ENCODE measurements around the gene FADS1. TPM values are rescaled to one million over a fixed set of nuclear protein-coding genes. Genes with fewer than 3 reads are reported as not detected.
A peak's percentile ranks its signal among the peaks of the same experiment; 100 is the strongest.

FADS1 gene
- total RNA-seq, 2 experiments from 2014 or later: not detected

DNA sequence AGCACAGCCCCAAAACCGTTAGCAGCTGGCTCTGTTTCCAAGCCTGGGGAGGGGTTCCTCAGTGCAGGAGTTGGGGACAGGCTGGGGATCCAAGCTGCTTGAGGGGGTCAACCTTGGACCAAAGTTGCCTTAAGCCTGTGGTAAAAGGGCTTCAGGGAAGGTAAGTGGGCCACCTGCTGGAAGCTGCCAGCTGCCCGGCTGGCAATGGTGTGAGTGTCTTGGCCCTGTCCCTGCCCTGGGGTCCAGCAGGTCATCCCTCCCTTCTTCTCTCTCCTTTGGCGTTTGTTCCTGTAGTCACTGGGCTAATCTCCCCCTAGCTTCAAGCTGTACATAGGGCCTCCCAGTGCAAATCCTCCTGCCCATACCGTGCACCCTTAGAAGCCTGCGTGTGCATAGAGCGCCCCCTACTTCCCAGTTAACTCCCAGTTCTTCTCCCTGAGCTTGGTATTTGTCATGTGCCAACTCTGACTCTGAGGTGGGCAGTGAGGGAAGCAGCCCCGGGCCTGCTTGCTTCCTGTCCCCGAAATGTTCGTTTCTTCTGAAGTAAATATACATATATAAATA lies 28.8 kb downstream of the FADS1 start:
- ChIA-PET POLR2A (no interaction called here), CTCF (ENCODE audit: unreplicated experiment) (no interaction called here)
- Histone ChIP-seq H4K20me1 (ENCODE audit: insufficient read depth, low read length) (no peaks in the 10 kb centered on the region), H3K79me2 (ENCODE audit: insufficient read depth, low read depth, low read length) (peaks cover 20% of the 10 kb centered on the region), H3K27ac (ENCODE audit: low read depth, low read length, poor library complexity, severe bottlenecking) (no peak overlapping the region), H3K36me3 (ENCODE audit: insufficient read depth, low read length) (peaks cover 57% of the 10 kb centered on the region), H3K9me2 (ENCODE audit: insufficient read depth, low read length) (no peaks in the 10 kb centered on the region), H3K4me1 (ENCODE audit: insufficient read depth, low read length, poor library complexity, severe bottlenecking) (peaks cover 6% of the 10 kb centered on the region), H3K4me2 (ENCODE audit: low read length) (no peak overlapping the region), H3K9me3 (ENCODE audit: low read length) (no peaks in the 10 kb centered on the region), H3K4me3 (ENCODE audit: low read depth, low read length, poor library complexity, severe bottlenecking) (no peak overlapping the region), H2AFZ (ENCODE audit: low read length) (no peak overlapping the region)
- intact Hi-C loops (cut with micrococcal nuclease; ENCODE audit: unreplicated experiment): no loop called here
- TF ChIP-seq EZH2phosphoT487 (IDR thresholded peaks at IDR 0.05; ENCODE audit: borderline replicate concordance, low read depth, low read length): no peak
- TF ChIP-seq CTCF (conservative IDR thresholded peaks at IDR 0.05; ENCODE audit: low read length): peak; percentile 78
- peak; percentile 25 for DNase-seq (ENCODE audit: low spot score)
- no TSS peak for BruUV-seq (replicated peaks)

DNA sequence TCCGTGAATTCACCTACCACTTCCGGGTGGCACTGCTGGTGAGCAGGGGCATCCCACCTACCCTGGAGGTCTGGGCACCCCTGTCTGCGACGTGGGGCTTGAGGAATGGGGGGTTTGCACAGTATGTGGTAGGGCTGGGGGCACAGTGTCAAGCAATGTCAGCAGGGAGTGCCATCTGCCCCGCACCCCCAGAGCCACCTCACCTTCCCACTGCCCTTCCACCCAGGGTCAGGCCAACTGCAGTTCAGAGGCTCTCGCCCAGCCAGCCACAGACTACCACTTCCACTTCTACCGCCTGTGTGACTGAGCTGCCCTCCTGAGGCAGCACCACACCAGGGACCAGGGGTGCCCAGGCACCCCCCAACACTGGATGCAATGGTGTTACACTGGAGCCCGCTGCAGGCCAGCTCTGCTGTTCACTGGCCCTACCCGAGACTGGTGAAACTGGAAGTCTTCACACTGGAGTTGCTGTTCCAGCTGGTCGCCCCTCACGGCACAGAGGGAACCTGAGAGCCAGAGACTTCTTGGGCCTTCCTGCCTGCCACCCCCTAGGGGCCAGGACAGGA lies 30.9 kb downstream of the FADS1 start:
- CTCF ChIA-PET (ENCODE audit: unreplicated experiment): no interaction called here
- no peak for DNase-seq (ENCODE audit: low spot score)
- Histone ChIP-seq H2AFZ (ENCODE audit: low read length) (no peak overlapping the region), H4K20me1 (ENCODE audit: insufficient read depth, low read length) (no peaks in the 10 kb centered on the region), H3K79me2 (ENCODE audit: insufficient read depth, low read depth, low read length) (peaks cover 3% of the 10 kb centered on the region; the same call in 1 of the 2 replicates), H3K4me2 (ENCODE audit: low read length) (no peak overlapping the region), H3K9me2 (ENCODE audit: insufficient read depth, low read length) (no peaks in the 10 kb centered on the region), H3K4me1 (ENCODE audit: insufficient read depth, low read length, poor library complexity, severe bottlenecking) (no peaks in the 10 kb centered on the region), H3K4me3 (ENCODE audit: low read depth, low read length, poor library complexity, severe bottlenecking) (no peak overlapping the region), H3K36me3 (ENCODE audit: insufficient read depth, low read length) (peaks cover 57% of the 10 kb centered on the region), H3K27ac (ENCODE audit: low read depth, low read length, poor library complexity, severe bottlenecking) (no peak overlapping the region), H3K9me3 (ENCODE audit: low read length) (no peaks in the 10 kb centered on the region)
- POLR2A ChIA-PET: no interaction called here
- intact Hi-C loops (cut with micrococcal nuclease; ENCODE audit: unreplicated experiment): no loop called here
- no TSS peak for BruUV-seq (replicated peaks)
- TF ChIP-seq EZH2phosphoT487 (IDR thresholded peaks at IDR 0.05; ENCODE audit: borderline replicate concordance, low read depth, low read length) (no peak), CTCF (conservative IDR thresholded peaks at IDR 0.05; ENCODE audit: low read length) (no peak)

DNA sequence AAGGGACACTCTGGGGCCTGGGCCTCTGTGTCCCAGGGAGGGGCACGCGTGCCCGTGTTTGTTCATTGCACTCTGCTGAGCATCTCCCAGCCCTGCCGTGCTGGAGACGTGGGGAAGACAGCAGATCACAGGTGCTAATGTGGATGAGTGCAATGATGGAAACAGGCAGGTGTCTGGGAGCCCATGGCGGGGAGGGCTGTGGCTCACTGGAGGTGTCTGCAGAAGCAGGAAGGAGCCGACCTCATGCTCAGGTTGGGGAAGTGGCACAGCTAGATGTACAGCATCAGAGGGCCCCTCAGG lies 32.3 kb downstream of the FADS1 start:
- no peaks in the 10 kb centered on the region for H3K9me2 ChIP-seq (ENCODE audit: insufficient read depth, low read length)
- intact Hi-C loops (cut with micrococcal nuclease; ENCODE audit: unreplicated experiment): no loop called here
- no peak for DNase-seq (ENCODE audit: low spot score)
- H3K79me2 ChIP-seq (ENCODE audit: insufficient read depth, low read depth, low read length): no peaks in the 10 kb centered on the region
- H3K9me3 ChIP-seq (ENCODE audit: low read length): no peaks in the 10 kb centered on the region
- H3K27ac ChIP-seq (ENCODE audit: low read depth, low read length, poor library complexity, severe bottlenecking): no peak overlapping the region
- H3K36me3 ChIP-seq (ENCODE audit: insufficient read depth, low read length): peaks cover 45% of the 10 kb centered on the region
- BruUV-seq (replicated peaks): no TSS peak
- H4K20me1 ChIP-seq (ENCODE audit: insufficient read depth, low read length): no peaks in the 10 kb centered on the region
- no peak for TF ChIP-seq CTCF (conservative IDR thresholded peaks at IDR 0.05; ENCODE audit: low read length)
- TF ChIP-seq EZH2phosphoT487 (IDR thresholded peaks at IDR 0.05; ENCODE audit: borderline replicate concordance, low read depth, low read length): no peak
- POLR2A ChIA-PET: no interaction called here
- no peaks in the 10 kb centered on the region for H3K4me1 ChIP-seq (ENCODE audit: insufficient read depth, low read length, poor library complexity, severe bottlenecking)
- CTCF ChIA-PET (ENCODE audit: unreplicated experiment): interaction anchor here (1.0 kb wide), 1 partner anchor 8 kb away, joined by 3 read pairs; the partner anchor contains the start of genes FEN1 and TMEM258
- no peak overlapping the region for H2AFZ ChIP-seq (ENCODE audit: low read length)
- no peak overlapping the region for H3K4me2 ChIP-seq (ENCODE audit: low read length)
- no peak overlapping the region for H3K4me3 ChIP-seq (ENCODE audit: low read depth, low read length, poor library complexity, severe bottlenecking)

All from OCI-LY7 (cell line).